Endothelial cell (in vitro differentiated cells): ENCODE measurements around the gene ZNF611. TPM values are rescaled to one million over a fixed set of nuclear protein-coding genes. Genes with fewer than 3 reads are reported as not detected.
A peak's percentile ranks its signal among the peaks of the same experiment; 100 is the strongest.
"Not testable (repeated sequence)": the region's sequence is repeated elsewhere in the genome, so short reads cannot be mapped to it uniquely, and the experiment has no call there.

Source experiments
- DNase-seq: peaks from one replicate; pipeline ENCODE4 v3.0.0; 2021; ENCODE audit warnings: low spot score
- H3K27ac Mint-ChIP-seq: one replicate; pipeline ENCODE4 v1.8.0; 2021; ENCODE audit warnings: mixed read lengths, inconsistent platforms; ENCODE audit not compliant: unreplicated experiment
- H3K27me3 Mint-ChIP-seq: one replicate; pipeline ENCODE4 v1.8.0; 2021; ENCODE audit warnings: mild to moderate bottlenecking, moderate library complexity, mixed read lengths, inconsistent platforms; ENCODE audit not compliant: unreplicated experiment
- H3K36me3 Mint-ChIP-seq: one replicate; pipeline ENCODE4 v1.8.0; 2021; ENCODE audit warnings: mild to moderate bottlenecking, low read depth, mixed read lengths, inconsistent platforms; ENCODE audit not compliant: unreplicated experiment
- H3K4me1 Mint-ChIP-seq: one replicate; pipeline ENCODE4 v1.8.0; 2021; ENCODE audit warnings: mild to moderate bottlenecking, mixed read lengths, inconsistent platforms; ENCODE audit not compliant: unreplicated experiment
- H3K4me3 Mint-ChIP-seq: one replicate; pipeline ENCODE4 v1.8.0; 2021; ENCODE audit warnings: mild to moderate bottlenecking, mixed read lengths, inconsistent platforms; ENCODE audit not compliant: unreplicated experiment
- H3K9me3 Mint-ChIP-seq: one replicate; pipeline ENCODE4 v1.8.0; 2021; ENCODE audit warnings: mixed read lengths, inconsistent platforms; ENCODE audit not compliant: unreplicated experiment
- CTCF ChIP-seq: fragments of 200-600 bp; sonication (generic); IDR thresholded peaks from one replicate; pipeline ENCODE4 v1.5.0; 2021; ENCODE audit warnings: antibody characterized with exemption; ENCODE audit not compliant: unreplicated experiment
- long read RNA-seq: library from polyadenylated mRNA; unstranded; transcript quantifications from one replicate; pipeline ENCODE4 v2.0.0, GENCODE V29; 2020; ENCODE audit not compliant: unreplicated experiment
- total RNA-seq: library from RNA; stranded (reverse); fragmentation: NEBNext Ultra II Directional; extraction: Animal tissue kit (Norgen Biotek cat#: 25700); gene quantifications from one replicate; pipeline ENCODE4 v1.2.1, GENCODE V29; 2021; ENCODE audit not compliant: unreplicated experiment

ZNF611 gene
- 29.9 TPM for total RNA-seq
- long read RNA-seq, partial matches to known transcripts = 0 of 2 reads
- long read RNA-seq, other reads (novel, unspliced or antisense) = 1 of 2 reads

GRCh38 chr19:52734893-52735661, at the start of gene ZNF611:
TSS of gene ZNF611 (minus strand) at chr19:52735044. CDS start at chr19:52715894, 19,150 bp downstream.
- no peaks in the 10 kb centered on the region for H3K9me3 Mint-ChIP-seq

GRCh38 chr19:52782864-52783263, 48.0 kb upstream of the ZNF611 start:
- not testable (repeated sequence) for DNase-seq, H3K4me1 Mint-ChIP-seq, H3K36me3 Mint-ChIP-seq, H3K4me3 Mint-ChIP-seq, H3K27ac Mint-ChIP-seq, H3K27me3 Mint-ChIP-seq, H3K9me3 Mint-ChIP-seq

More at GRCh38 chr19:52734893-52735661, at the start of gene ZNF611:
- peak; percentile 99 for DNase-seq
- Mint-ChIP-seq H3K4me3 (peak within 1 kb of the TSS; percentile 92), H3K4me1 (peaks cover 13% of the 10 kb centered on the region), H3K36me3 (peaks cover 7% of the 10 kb centered on the region), H3K27ac (peak within 1 kb of the TSS; percentile 98), H3K27me3 (peaks cover 7% of the 10 kb centered on the region)
- TF ChIP-seq CTCF = peak; percentile 35

GRCh38 chr19:52778811-52779210, 44.0 kb upstream of the ZNF611 start:
- Mint-ChIP-seq H3K4me3 (no peak overlapping the region), H3K9me3 (no peaks in the 10 kb centered on the region), H3K36me3 (no peaks in the 10 kb centered on the region), H3K27ac (no peak overlapping the region), H3K4me1 (peaks cover 8% of the 10 kb centered on the region), H3K27me3 (no peaks in the 10 kb centered on the region)
- no peak for DNase-seq
- no peak for TF ChIP-seq CTCF

GRCh38 chr19:52756447-52756846, 21.6 kb upstream of the ZNF611 start:
- not testable (repeated sequence) for H3K4me3 Mint-ChIP-seq, H3K27ac Mint-ChIP-seq, H3K4me1 Mint-ChIP-seq, H3K27me3 Mint-ChIP-seq, DNase-seq
- H3K36me3 Mint-ChIP-seq = peaks cover 13% of the 10 kb centered on the region
- peaks cover 13% of the 10 kb centered on the region for H3K9me3 Mint-ChIP-seq

GRCh38 chr19:52749780-52750179, 14.9 kb upstream of the ZNF611 start:
- no peak for DNase-seq
- Mint-ChIP-seq H3K9me3 (peaks cover 6% of the 10 kb centered on the region), H3K4me1 (peaks cover 21% of the 10 kb centered on the region), H3K27me3 (no peaks in the 10 kb centered on the region), H3K27ac (no peak overlapping the region), H3K4me3 (no peak overlapping the region), H3K36me3 (peaks cover 5% of the 10 kb centered on the region)
- TF ChIP-seq CTCF = no peak

- Mint-ChIP-seq H3K27ac (no peak overlapping the region), H3K4me3 (no peak overlapping the region), H3K4me1 (peaks cover 16% of the 10 kb centered on the region), H3K36me3 (peaks cover 4% of the 10 kb centered on the region), H3K9me3 (no peaks in the 10 kb centered on the region), H3K27me3 (no peaks in the 10 kb centered on the region)
- TF ChIP-seq CTCF = peak; percentile 37
- DNase-seq = peak; percentile 7
Measured at GRCh38 chr19:52748336-52748950, 13.6 kb upstream of the ZNF611 start.

- not testable (repeated sequence) for H3K36me3 Mint-ChIP-seq
Measured at GRCh38 chr19:52745919-52746318, 11.1 kb upstream of the ZNF611 start.

More at GRCh38 chr19:52745919-52746318, 11.1 kb upstream of the ZNF611 start:
- not testable (repeated sequence) for H3K27ac Mint-ChIP-seq, H3K9me3 Mint-ChIP-seq, H3K4me3 Mint-ChIP-seq, H3K27me3 Mint-ChIP-seq, DNase-seq
- H3K4me1 Mint-ChIP-seq = peaks cover 26% of the 10 kb centered on the region
